Keratinocyte (primary cell): ENCODE measurements around the gene E2F8. TPM values are rescaled to one million over a fixed set of nuclear protein-coding genes. Genes with fewer than 3 reads are reported as not detected.

Experiments used
- DNase-seq: peaks from one replicate; pipeline ENCODE4 v3.0.0-alpha.2; 2011; ENCODE audit warnings: low read depth, missing footprints, low spot score
- FAIRE-seq: peaks from 2 replicates; lab custom pipeline; 2011; peaks lifted over from hg19 to GRCh38; lab: Jason Lieb, UNC
- H2AFZ ChIP-seq: 2 replicates; pipeline ENCODE4 v1.6.0; 2012; ENCODE audit warnings: low read length, control low read depth, inconsistent platforms; ENCODE audit not compliant: control insufficient read depth
- H3K27ac ChIP-seq: 2 replicates; pipeline ENCODE4 v1.5.1; 2011; ENCODE audit warnings: low read length; ENCODE audit not compliant: control insufficient read depth, insufficient read depth
- H3K27me3 ChIP-seq: 3 replicates; pipeline ENCODE4 v1.6.0; 2011; ENCODE audit warnings: low read length; ENCODE audit not compliant: control insufficient read depth, insufficient read depth; ENCODE audit errors: extremely low read depth
- H3K36me3 ChIP-seq, 2 experiments: 2 replicates in 1 of 2; 3 replicates in 1 of 2; pipeline ENCODE4 v1.5.1; 2011; ENCODE audit warnings: low read length in 2 of 2, mild to moderate bottlenecking in 1 of 2; ENCODE audit not compliant: control insufficient read depth in 2 of 2, insufficient read depth in 2 of 2; ENCODE audit errors: extremely low read depth in 1 of 2
- H3K4me1 ChIP-seq: 3 replicates; pipeline ENCODE4 v1.5.1; 2011; ENCODE audit warnings: low read length; ENCODE audit not compliant: control insufficient read depth, insufficient read depth; ENCODE audit errors: extremely low read depth
- H3K4me2 ChIP-seq: 3 replicates; pipeline ENCODE4 v1.6.0; 2011; ENCODE audit warnings: low read depth, low read length; ENCODE audit not compliant: control insufficient read depth, insufficient read depth; ENCODE audit errors: extremely low read depth
- H3K4me3 ChIP-seq, 3 experiments: fragments of 200-600 bp in 1 of 3; sonication (generic) in 1 of 3; 2 replicates in 2 of 3; 3 replicates in 1 of 3; pipeline ENCODE4 v1.5.1; 2011 to 2016; ENCODE audit warnings: low read length in 3 of 3, mild to moderate bottlenecking in 3 of 3, control low read depth in 2 of 3, inconsistent platforms in 1 of 3, low read depth in 1 of 3, mixed read lengths in 1 of 3, mixed run types in 1 of 3, moderate library complexity in 1 of 3; ENCODE audit not compliant: control insufficient read depth in 2 of 3, insufficient read depth in 2 of 3; ENCODE audit errors: extremely low read depth in 1 of 3
- H3K79me2 ChIP-seq: 2 replicates; pipeline ENCODE4 v1.6.0; 2012; ENCODE audit warnings: low read length; ENCODE audit not compliant: control insufficient read depth, insufficient read depth
- H3K9ac ChIP-seq: 3 replicates; pipeline ENCODE4 v1.6.0; 2011; ENCODE audit warnings: low read length; ENCODE audit not compliant: control insufficient read depth, insufficient read depth; ENCODE audit errors: extremely low read depth
- H3K9me1 ChIP-seq: 3 replicates; pipeline ENCODE4 v1.6.0; 2011; ENCODE audit warnings: low read length; ENCODE audit not compliant: control insufficient read depth, insufficient read depth; ENCODE audit errors: extremely low read depth
- H3K9me3 ChIP-seq: 2 replicates; pipeline ENCODE4 v1.5.1; 2012; ENCODE audit warnings: low read depth, low read length; ENCODE audit not compliant: control insufficient read depth
- H4K20me1 ChIP-seq: 3 replicates; pipeline ENCODE4 v1.6.0; 2011; ENCODE audit warnings: low read length; ENCODE audit not compliant: control insufficient read depth, insufficient read depth; ENCODE audit errors: extremely low read depth
- CTCF ChIP-seq, 3 experiments: IDR thresholded peaks in 1 of 3; conservative IDR thresholded peaks in 1 of 3; optimal IDR thresholded peaks in 1 of 3; 2 replicates in 2 of 3; 3 replicates in 1 of 3; pipeline versions ENCODE3 to v1.5.1; 2011; ENCODE audit warnings: low read length in 3 of 3, mild to moderate bottlenecking in 3 of 3, moderate library complexity in 2 of 3, control low read depth in 1 of 3, inconsistent platforms in 1 of 3; ENCODE audit not compliant: insufficient read depth in 2 of 3; ENCODE audit errors: extremely low read depth in 1 of 3
- EZH2 ChIP-seq: IDR thresholded peaks from one replicate; pipeline ENCODE4 v1.6.1; 2012; ENCODE audit warnings: inconsistent platforms, mild to moderate bottlenecking, low read length, moderate library complexity
- dilution Hi-C: fragments of 300-500 bp; cut with MboI; formaldehyde crosslinking; loops from one replicate; pipeline ENCODE4 v1.7.0; 2020; ENCODE audit warnings: low sequenced_read_pairs; ENCODE audit not compliant: extremely low pct_ligation_motif_present
- polyA plus RNA-seq, 5 experiments: library from polyadenylated mRNA; depleted of rRNA in 3 of 5; stranded (reverse) in 3 of 5; stranded (forward) in 1 of 5; unstranded in 1 of 5; fragments of >200 nt; gene quantifications; 1 replicate in 1 of 5; 2 replicates in 3 of 5; 3 replicates in 1 of 5; pipeline versions ENCODE4 v1.2.1 to v1.2.3, GENCODE V29; 2011 to 2012; ENCODE audit warnings: missing spikeins in 2 of 5, low read depth in 1 of 5, low replicate concordance in 1 of 5

E2F8 gene
- polyA plus RNA-seq, 1 donor (not counting 4 experiments of a cell fraction or from before 2014, with no cell fraction given) = 2.0 TPM

GRCh38 chr11:19181531-19182261 lies 59.0 kb downstream of the E2F8 start:
- TF ChIP-seq CTCF (optimal IDR thresholded peaks at IDR 0.05 in 1 of 3, IDR thresholded peaks at IDR 0.05 in 1 of 3, conservative IDR thresholded peaks at IDR 0.05 in 1 of 3; ENCODE audit: extremely low read depth in 1 of 3, insufficient read depth in 2 of 3, low read length in 3 of 3) (no peak), EZH2 (no peak)
- Histone ChIP-seq H3K9ac (no peak overlapping the region), H4K20me1 (no peaks in the 10 kb centered on the region), H2AFZ (no peak overlapping the region), H3K9me1 (no peaks in the 10 kb centered on the region), H3K4me1 (no peaks in the 10 kb centered on the region), H3K9me3 (no peaks in the 10 kb centered on the region), H3K27me3 (no peaks in the 10 kb centered on the region), H3K27ac (no peak overlapping the region), H3K4me2 (no peak overlapping the region), H3K36me3 (peaks cover 0 to 2% of the 10 kb centered on the region in 2 experiments), H3K4me3 (no peak overlapping the region), H3K79me2 (no peaks in the 10 kb centered on the region)
- FAIRE-seq = no peak
- dilution Hi-C loops = no loop called here
- DNase-seq = no peak

DNA sequence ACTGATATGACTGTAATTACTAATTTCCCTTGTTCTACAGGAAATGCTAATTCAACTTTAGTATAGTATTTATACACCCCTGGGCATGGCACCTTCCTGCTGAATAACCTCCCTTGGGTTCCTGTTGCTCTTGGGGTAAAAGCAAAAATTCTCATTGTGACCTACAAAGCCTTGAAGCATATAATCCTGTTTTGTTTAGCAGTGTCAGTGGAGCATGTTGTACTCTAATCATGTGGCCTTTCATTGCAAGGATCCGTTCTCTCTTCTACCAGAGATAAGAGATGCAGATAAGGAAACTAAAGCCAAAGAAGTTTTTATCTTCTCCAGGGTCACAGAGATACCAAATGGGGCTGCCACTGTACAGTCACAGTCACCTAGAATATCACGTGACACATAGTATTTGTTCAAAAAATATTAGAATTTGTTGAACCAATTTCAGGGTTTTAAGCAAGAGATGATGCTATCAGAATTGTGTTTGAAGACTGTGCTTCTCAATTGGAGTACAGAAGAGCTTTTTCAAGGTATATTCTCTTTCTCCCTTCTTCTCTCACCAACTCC lies 64.0 kb downstream of the E2F8 start:
- H3K9me3 ChIP-seq = no peaks in the 10 kb centered on the region
- FAIRE-seq (no peak), DNase-seq (no peak)
- peaks cover 4 to 8% of the 10 kb centered on the region in 2 experiments for H3K36me3 ChIP-seq
- H2AFZ ChIP-seq = no peak overlapping the region
- no peaks in the 10 kb centered on the region for H3K79me2 ChIP-seq
- H3K4me3 ChIP-seq = no peak overlapping the region
- no peaks in the 10 kb centered on the region for H3K27me3 ChIP-seq
- no peak overlapping the region for H3K4me2 ChIP-seq
- H3K9ac ChIP-seq = no peak overlapping the region
- H4K20me1 ChIP-seq = no peaks in the 10 kb centered on the region
- H3K27ac ChIP-seq = no peak overlapping the region
- TF ChIP-seq EZH2 = no peak
- no peak for TF ChIP-seq CTCF (optimal IDR thresholded peaks at IDR 0.05 in 1 of 3, IDR thresholded peaks at IDR 0.05 in 1 of 3, conservative IDR thresholded peaks at IDR 0.05 in 1 of 3; ENCODE audit: extremely low read depth in 1 of 3, insufficient read depth in 2 of 3, low read length in 3 of 3)
- dilution Hi-C loops = no loop called here
- H3K9me1 ChIP-seq = no peaks in the 10 kb centered on the region
- no peaks in the 10 kb centered on the region for H3K4me1 ChIP-seq

Other genes with a start within 250 kb of the E2F8 start
- not detected in 3 replicates for gene MRGPRX2, start 180.2 kb downstream of the E2F8 start, polyA plus RNA-seq
- gene ZDHHC13, start 123.8 kb downstream of the E2F8 start, polyA plus RNA-seq = 14.6 to 24.1 TPM (median 18.2 TPM) in 3 replicates
- not detected in 3 replicates for gene CSRP3, start 39.0 kb downstream of the E2F8 start, polyA plus RNA-seq